NCI-H146 (cell line): ENCODE results near the gene ABCB9.
"Not testable (repeated sequence)": the region's sequence is repeated elsewhere in the genome, so short reads cannot be mapped to it uniquely, and the experiment has no call there.

Source experiments
- DNase-seq: peaks from one replicate; lab custom pipeline; 2025; lab: John Stamatoyannopoulos, UW

Gene ABCB9

GRCh38 chr12:122965851-122966742, at the start of gene ABCB9:
TSS of gene ABCB9 (minus strand) at chr12:122966463. CDS start at chr12:122960235, 6,228 bp downstream.
- DNase-seq, result peak; percentile 99

DNA sequence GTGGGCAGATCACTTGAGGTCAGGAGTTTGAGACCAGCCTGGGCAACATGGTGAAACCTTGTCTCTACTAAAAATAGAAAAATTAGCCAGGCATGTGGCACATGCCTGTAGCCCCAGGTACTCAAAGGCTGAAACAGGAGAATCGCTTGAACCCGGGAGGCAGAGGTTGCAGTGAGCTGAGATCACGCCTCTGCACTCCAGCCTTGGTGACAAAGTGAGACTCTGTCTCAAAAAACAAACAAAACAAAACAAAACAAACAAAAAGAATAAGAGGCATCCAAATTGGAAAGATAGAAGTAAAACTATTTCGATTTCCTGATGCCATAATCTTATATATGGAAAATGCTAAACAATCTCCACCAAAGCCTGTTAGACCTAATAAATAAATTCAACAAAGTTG, 48.2 kb upstream of the ABCB9 start:
- DNase-seq, result not testable (repeated sequence)

- DNase-seq, result no peak
Observed at GRCh38 chr12:123013185-123014095, 47.2 kb upstream of the ABCB9 start.

- DNase-seq, result no peak
Observed at GRCh38 chr12:123011701-123012100, 45.4 kb upstream of the ABCB9 start.

GRCh38 chr12:123010681-123011080, 44.4 kb upstream of the ABCB9 start:
- DNase-seq, result no peak

- no peak for DNase-seq
Observed at GRCh38 chr12:123010110-123010509, 43.8 kb upstream of the ABCB9 start.

GRCh38 chr12:123006977-123007376, 40.7 kb upstream of the ABCB9 start:
- no peak for DNase-seq

GRCh38 chr12:123005081-123005626, 38.9 kb upstream of the ABCB9 start:
- DNase-seq, result no peak

GRCh38 chr12:123004287-123004686, 38.0 kb upstream of the ABCB9 start:
- no peak for DNase-seq

- no peak for DNase-seq
Observed at GRCh38 chr12:123003257-123003656, 37.0 kb upstream of the ABCB9 start.

DNA sequence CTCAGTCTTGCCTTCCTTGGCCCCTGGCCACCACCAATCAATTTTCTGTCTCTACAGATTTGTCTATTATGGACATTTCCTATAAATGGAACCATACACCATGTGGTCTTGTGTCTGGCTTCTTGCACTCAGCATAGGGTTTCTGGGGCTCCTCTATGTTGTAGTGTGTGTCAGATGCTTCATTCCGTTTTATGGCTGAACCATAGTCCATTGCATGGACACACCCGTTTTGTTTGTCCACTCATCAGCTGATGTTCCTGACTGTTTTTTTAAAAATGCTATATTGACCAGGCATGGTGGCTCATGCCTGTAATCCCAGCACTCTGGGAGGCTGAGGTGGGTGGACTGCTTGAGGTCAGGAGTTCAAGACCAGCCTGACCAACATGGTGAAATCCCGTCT, 35.2 kb upstream of the ABCB9 start:
- no peak for DNase-seq

DNA sequence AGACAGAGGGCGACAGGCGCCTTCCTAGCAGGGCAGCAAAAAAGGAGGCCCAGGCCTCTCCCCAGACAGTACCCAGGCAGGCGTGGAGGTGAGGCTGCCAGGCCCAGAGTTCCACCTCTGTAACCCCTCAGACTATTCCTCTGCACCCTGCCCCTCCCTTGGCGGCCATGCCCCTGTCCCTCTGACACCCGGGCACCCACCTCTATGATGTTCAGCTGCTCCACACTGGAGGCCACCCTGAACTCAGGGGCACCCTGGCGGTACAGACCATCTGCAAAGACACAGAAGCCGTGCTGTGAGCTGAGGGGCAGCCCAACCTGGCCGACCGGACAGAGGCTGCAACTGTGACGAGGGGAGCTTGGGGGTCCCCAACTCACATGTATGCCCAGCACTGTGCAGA, 34.3 kb upstream of the ABCB9 start:
- DNase-seq, result no peak

GRCh38 chr12:122999986-123000420, 33.7 kb upstream of the ABCB9 start:
- no peak for DNase-seq

- DNase-seq, result no peak
Observed at GRCh38 chr12:122999196-122999946, 33.1 kb upstream of the ABCB9 start.

DNA sequence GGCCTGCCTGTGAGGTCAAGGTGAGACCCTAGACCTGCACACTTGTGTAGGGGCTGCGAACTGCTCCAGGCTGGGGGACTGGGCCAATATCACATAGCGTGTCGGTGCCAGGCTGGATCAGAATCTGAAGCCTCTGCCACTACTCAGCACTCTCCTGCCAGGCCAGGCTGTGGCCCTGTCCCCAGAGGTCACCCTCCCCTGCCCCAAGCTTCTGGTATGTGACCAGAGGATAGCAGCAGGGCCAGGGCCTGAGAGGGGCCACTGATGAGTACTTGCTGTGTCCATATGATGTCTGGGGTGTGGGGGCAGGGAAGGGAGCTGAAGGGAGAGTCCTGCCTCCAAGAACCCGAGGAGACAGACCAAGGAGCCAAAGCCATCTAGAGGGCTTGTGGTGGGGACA, 32.1 kb upstream of the ABCB9 start:
- DNase-seq, result no peak

DNA sequence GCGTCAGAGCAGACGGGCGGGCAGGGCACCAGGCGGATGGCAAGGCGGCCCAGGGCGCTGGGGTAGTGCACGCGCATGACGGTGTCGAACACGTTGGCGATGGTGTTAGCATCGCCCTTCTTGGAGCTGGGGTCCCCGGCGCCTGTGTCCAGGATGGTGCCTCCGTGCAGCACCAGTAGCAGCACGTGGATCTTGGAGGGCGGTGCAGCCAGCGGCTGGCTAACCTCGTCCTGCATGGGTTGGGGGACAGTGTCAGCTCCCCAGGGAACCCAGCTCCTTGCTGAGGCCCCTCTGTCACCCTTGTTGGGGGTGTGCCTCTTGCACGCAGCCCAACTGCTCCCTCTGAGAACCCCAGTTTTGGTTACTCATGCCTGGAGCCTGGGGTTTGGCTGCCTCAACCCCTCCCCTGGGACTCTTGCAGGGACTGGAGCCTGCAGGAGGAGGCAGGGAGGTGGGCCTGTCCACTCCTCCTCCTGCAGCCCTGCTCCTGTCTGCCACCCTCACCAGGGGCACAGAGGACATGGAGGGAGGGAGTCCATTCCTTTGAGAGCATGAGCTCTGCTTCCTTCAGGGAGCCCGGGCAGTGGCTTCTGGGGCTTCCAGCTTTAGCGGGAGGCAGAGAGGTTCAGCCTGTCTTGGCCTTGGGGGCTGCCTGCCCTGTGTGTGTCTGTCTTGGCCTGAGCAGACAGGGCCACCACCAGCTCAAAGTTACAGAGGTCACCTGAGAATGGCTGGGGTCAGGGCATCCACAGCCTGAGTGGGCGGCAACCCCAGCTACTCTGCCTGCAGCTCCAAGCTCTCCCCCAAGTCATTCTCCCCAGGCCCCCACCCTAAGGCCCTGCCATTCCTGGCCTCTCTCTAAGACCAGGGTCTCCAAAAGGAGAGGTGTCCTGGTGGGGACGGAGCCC, 31.3 kb upstream of the ABCB9 start:
- DNase-seq, result no peak

- DNase-seq, result no peak
Observed at GRCh38 chr12:122996621-122997342, 30.5 kb upstream of the ABCB9 start.

DNA sequence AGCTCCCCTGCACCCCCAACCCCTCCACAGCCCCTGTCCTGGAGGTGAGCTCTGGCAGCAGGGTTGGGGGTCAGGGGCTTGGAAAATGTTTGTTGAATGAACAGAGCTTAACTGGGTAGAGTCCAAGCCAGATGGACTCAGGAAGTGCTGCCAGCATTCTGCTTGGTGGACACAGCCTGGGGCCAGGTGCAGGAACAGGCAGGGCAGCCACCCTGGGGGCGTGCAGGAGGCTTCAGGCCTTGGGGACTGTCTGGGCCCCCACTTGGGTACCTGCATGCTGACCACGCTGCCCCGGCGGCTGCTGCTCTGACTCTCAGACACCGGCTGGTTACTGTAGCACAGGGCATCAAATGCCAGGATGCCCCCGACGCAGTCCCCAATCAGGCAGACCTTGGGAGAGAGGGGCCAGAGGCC, 29.9 kb upstream of the ABCB9 start:
- DNase-seq, result no peak

GRCh38 chr12:122995503-122996187, 29.4 kb upstream of the ABCB9 start:
- no peak for DNase-seq
